ENCODE data around the gene CPNE4. TPM values are rescaled to one million over a fixed set of nuclear protein-coding genes. Genes with fewer than 3 reads are reported as not detected.

CPNE4 gene
- total RNA-seq, 1 donor from 2014 or later, result 0.20 TPM

DNA sequence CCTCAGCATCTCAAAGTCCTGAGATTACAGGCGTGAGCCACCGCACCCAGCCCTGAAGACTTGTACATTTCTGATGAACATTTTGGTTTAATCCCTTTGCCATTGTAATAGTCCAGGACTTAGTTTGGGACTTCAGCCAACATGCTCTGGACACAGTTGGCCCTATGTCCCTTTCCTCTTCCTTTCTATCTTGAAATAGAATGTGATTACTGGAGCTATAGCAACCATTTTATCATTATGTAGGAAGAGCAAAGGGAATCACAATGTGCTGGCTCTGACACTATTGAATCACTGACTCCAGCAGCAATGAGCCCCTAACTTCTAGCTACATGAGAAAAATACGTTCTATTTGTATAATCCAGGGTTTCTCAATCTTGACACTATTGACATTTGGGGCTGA, 497.3 kb downstream of the CPNE4 start:
- no peak for TF ChIP-seq CTCF (IDR thresholded peaks at IDR 0.05; ENCODE audit: unreplicated experiment)
- Mint-ChIP-seq H3K4me3 (no peak overlapping the region), H3K27ac (no peak overlapping the region), H3K36me3 (no peaks in the 10 kb centered on the region), H3K9me3 (no peaks in the 10 kb centered on the region), H3K27me3 (ENCODE audit: low read depth) (peaks cover 23% of the 10 kb centered on the region), H3K4me1 (no peaks in the 10 kb centered on the region)
- DNase-seq (ENCODE audit: low spot score in 2 of 2, unreplicated experiment in 2 of 2), result no peak

GRCh38 chr3:131535596-131535995, 499.2 kb downstream of the CPNE4 start:
- no peaks in the 10 kb centered on the region for H3K36me3 Mint-ChIP-seq
- no peak overlapping the region for H3K27ac Mint-ChIP-seq
- peaks cover 31% of the 10 kb centered on the region for H3K27me3 Mint-ChIP-seq (ENCODE audit: low read depth)
- no peak for TF ChIP-seq CTCF (IDR thresholded peaks at IDR 0.05; ENCODE audit: unreplicated experiment)
- H3K9me3 Mint-ChIP-seq, result no peaks in the 10 kb centered on the region
- no peaks in the 10 kb centered on the region for H3K4me1 Mint-ChIP-seq
- H3K4me3 Mint-ChIP-seq, result no peak overlapping the region
- no peak for DNase-seq (ENCODE audit: low spot score in 2 of 2, unreplicated experiment in 2 of 2)

- no peak for DNase-seq (ENCODE audit: low spot score in 2 of 2, unreplicated experiment in 2 of 2)
- Mint-ChIP-seq H3K4me1 (no peaks in the 10 kb centered on the region), H3K36me3 (no peaks in the 10 kb centered on the region)
Observed at GRCh38 chr3:131535131-131535530, 499.7 kb downstream of the CPNE4 start.

DNA sequence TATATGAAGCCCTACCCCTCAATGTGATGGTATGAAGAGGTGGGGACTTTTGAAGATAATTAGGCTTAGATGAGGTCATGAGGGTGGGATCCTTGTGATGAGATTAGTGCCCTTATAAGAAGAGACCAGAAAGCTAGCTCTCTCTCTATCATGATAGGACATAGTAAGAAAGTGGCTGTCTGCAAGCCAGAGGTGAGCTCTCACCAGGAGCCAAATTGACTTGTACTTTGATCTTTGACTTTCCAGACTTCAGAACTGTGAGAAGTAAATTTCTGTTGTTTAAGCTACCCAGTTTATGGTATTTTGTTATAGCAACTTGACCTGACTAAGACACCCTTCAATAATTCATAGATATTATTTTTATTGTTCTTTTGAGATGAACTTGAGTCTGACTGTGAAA, 502.2 kb downstream of the CPNE4 start:
- TF ChIP-seq CTCF (IDR thresholded peaks at IDR 0.05; ENCODE audit: unreplicated experiment), result no peak
- no peak for DNase-seq (ENCODE audit: low spot score in 2 of 2, unreplicated experiment in 2 of 2)
- Mint-ChIP-seq H3K9me3 (no peaks in the 10 kb centered on the region), H3K36me3 (no peaks in the 10 kb centered on the region), H3K4me3 (no peak overlapping the region), H3K27me3 (ENCODE audit: low read depth) (peaks cover 41% of the 10 kb centered on the region), H3K4me1 (no peaks in the 10 kb centered on the region), H3K27ac (no peak overlapping the region)

More at GRCh38 chr3:131535131-131535530, 499.7 kb downstream of the CPNE4 start:
- no peak overlapping the region for H3K4me3 Mint-ChIP-seq
- H3K27ac Mint-ChIP-seq, result no peak overlapping the region
- TF ChIP-seq CTCF (IDR thresholded peaks at IDR 0.05; ENCODE audit: unreplicated experiment), result no peak
- H3K27me3 Mint-ChIP-seq (ENCODE audit: low read depth), result peaks cover 31% of the 10 kb centered on the region
- H3K9me3 Mint-ChIP-seq, result no peaks in the 10 kb centered on the region

DNA sequence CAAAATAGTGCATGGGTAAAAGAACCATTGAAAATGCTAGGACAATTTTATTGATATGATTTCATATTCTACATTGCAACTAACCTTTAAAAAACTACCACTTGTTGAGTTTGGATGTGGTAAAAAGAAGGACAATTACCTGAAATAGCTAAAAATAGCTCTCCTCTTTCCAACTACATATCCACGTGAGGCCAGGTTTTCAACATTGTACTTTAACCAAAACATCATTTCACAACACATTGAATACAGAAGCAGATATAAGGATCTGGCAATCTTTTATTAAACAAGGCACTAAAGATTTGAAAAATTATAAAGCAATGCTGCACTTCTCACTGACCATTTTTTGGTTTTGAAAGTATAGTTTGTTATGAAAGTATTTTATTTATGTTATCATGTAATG, 504.0 kb downstream of the CPNE4 start:
- H3K27me3 Mint-ChIP-seq (ENCODE audit: low read depth), result peaks cover 41% of the 10 kb centered on the region
- TF ChIP-seq CTCF (IDR thresholded peaks at IDR 0.05; ENCODE audit: unreplicated experiment), result no peak
- H3K4me1 Mint-ChIP-seq, result no peaks in the 10 kb centered on the region
- no peak for DNase-seq (ENCODE audit: low spot score in 2 of 2, unreplicated experiment in 2 of 2)
- H3K9me3 Mint-ChIP-seq, result no peaks in the 10 kb centered on the region
- no peaks in the 10 kb centered on the region for H3K36me3 Mint-ChIP-seq
- no peak overlapping the region for H3K4me3 Mint-ChIP-seq
- H3K27ac Mint-ChIP-seq, result no peak overlapping the region

DNA sequence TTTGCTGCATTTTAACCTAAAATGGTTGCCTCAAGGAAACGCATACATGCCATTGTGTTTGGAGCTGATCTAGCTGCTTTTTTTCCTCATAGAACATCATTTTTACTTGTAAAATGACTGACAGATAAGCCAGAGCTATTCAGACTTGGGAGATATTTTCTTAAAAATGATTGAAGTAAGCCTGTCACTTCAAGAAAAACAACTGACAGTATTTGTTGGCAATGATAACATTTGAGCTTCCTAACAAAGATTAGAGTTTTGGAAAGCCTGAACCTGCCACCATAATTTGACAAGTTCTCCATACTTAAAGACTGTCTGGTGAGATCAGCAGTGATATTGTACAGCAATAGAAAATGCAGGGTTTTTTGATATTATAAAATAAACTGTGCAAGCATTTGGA, 504.4 kb downstream of the CPNE4 start:
- H3K27ac Mint-ChIP-seq, result no peak overlapping the region
- H3K4me3 Mint-ChIP-seq, result no peak overlapping the region
- no peak for TF ChIP-seq CTCF (IDR thresholded peaks at IDR 0.05; ENCODE audit: unreplicated experiment)
- H3K27me3 Mint-ChIP-seq (ENCODE audit: low read depth), result peaks cover 40% of the 10 kb centered on the region
- H3K36me3 Mint-ChIP-seq, result no peaks in the 10 kb centered on the region
- H3K4me1 Mint-ChIP-seq, result no peaks in the 10 kb centered on the region
- H3K9me3 Mint-ChIP-seq, result no peaks in the 10 kb centered on the region
- DNase-seq (ENCODE audit: low spot score in 2 of 2, unreplicated experiment in 2 of 2), result no peak
